Astrocyte (in vitro differentiated cells and primary cell): ENCODE measurements around the gene PPFIBP1. TPM values are rescaled to one million over a fixed set of nuclear protein-coding genes. Genes with fewer than 3 reads are reported as not detected.
A peak's percentile ranks its signal among the peaks of the same experiment; 100 is the strongest.
"Not testable (repeated sequence)": the region's sequence is repeated elsewhere in the genome, so short reads cannot be mapped to it uniquely, and the experiment has no call there.

ENCODE experiments used
- DNase-seq: peaks from one replicate; pipeline ENCODE4 v3.0.0-alpha.2; 2010; ENCODE audit warnings: low read depth
- FAIRE-seq: peaks from 2 replicates; lab custom pipeline; 2011; peaks lifted over from hg19 to GRCh38; lab: Jason Lieb, UNC
- H2AFZ ChIP-seq: 2 replicates; pipeline ENCODE4 v1.6.0; 2012; ENCODE audit warnings: low read depth, low read length, inconsistent platforms
- H3K27ac ChIP-seq: 2 replicates; pipeline ENCODE4 v1.5.1; 2011; ENCODE audit warnings: low read depth, low read length, inconsistent platforms
- H3K27me3 ChIP-seq: 2 replicates; pipeline ENCODE4 v1.6.0; 2011; ENCODE audit warnings: low read length, inconsistent platforms; ENCODE audit not compliant: insufficient read depth
- H3K36me3 ChIP-seq: 2 replicates; pipeline ENCODE4 v1.5.1; 2011; ENCODE audit warnings: low read length, inconsistent platforms; ENCODE audit not compliant: insufficient read depth
- H3K4me1 ChIP-seq: 2 replicates; pipeline ENCODE4 v1.5.1; 2011; ENCODE audit warnings: low read length, inconsistent platforms; ENCODE audit not compliant: insufficient read depth
- H3K4me2 ChIP-seq: 2 replicates; pipeline ENCODE4 v1.6.0; 2012; ENCODE audit warnings: low read length, inconsistent platforms
- H3K4me3 ChIP-seq: 2 replicates; pipeline ENCODE4 v1.5.1; 2011; ENCODE audit warnings: low read depth, mild to moderate bottlenecking, low read length, inconsistent platforms; ENCODE audit not compliant: insufficient read depth
- H3K79me2 ChIP-seq: 2 replicates; pipeline ENCODE4 v1.6.0; 2012; ENCODE audit warnings: mild to moderate bottlenecking, low read length, inconsistent platforms; ENCODE audit not compliant: insufficient read depth
- H3K9ac ChIP-seq: 2 replicates; pipeline ENCODE4 v1.6.0; 2012; ENCODE audit warnings: mild to moderate bottlenecking, low read length, inconsistent platforms
- H3K9me3 ChIP-seq: 2 replicates; pipeline ENCODE4 v1.5.1; 2012; ENCODE audit warnings: low read depth, mild to moderate bottlenecking, low read length, inconsistent platforms; ENCODE audit not compliant: insufficient read depth
- H4K20me1 ChIP-seq: 2 replicates; pipeline ENCODE4 v1.6.0; 2012; ENCODE audit warnings: low read length, inconsistent platforms; ENCODE audit not compliant: insufficient read depth
- H3K27ac Mint-ChIP-seq: one replicate; pipeline ENCODE4 v1.8.0; 2021; ENCODE audit warnings: mild to moderate bottlenecking, mixed read lengths; ENCODE audit not compliant: unreplicated experiment
- H3K27me3 Mint-ChIP-seq: one replicate; pipeline ENCODE4 v1.8.0; 2021; ENCODE audit warnings: low read depth, mixed read lengths; ENCODE audit not compliant: unreplicated experiment
- H3K36me3 Mint-ChIP-seq: one replicate; pipeline ENCODE4 v1.8.0; 2021; ENCODE audit warnings: low read depth, mixed read lengths; ENCODE audit not compliant: unreplicated experiment
- H3K4me1 Mint-ChIP-seq: one replicate; pipeline ENCODE4 v1.8.0; 2021; ENCODE audit warnings: low read depth, mixed read lengths; ENCODE audit not compliant: unreplicated experiment
- H3K4me3 Mint-ChIP-seq: one replicate; pipeline ENCODE4 v1.8.0; 2021; ENCODE audit warnings: mild to moderate bottlenecking, moderate library complexity, mixed read lengths; ENCODE audit not compliant: unreplicated experiment
- H3K9me3 Mint-ChIP-seq: one replicate; pipeline ENCODE4 v1.8.0; 2021; ENCODE audit warnings: mild to moderate bottlenecking, mixed read lengths; ENCODE audit not compliant: unreplicated experiment
- EZH2 ChIP-seq: IDR thresholded peaks from 2 replicates; pipeline ENCODE4 v1.6.1; 2012; ENCODE audit warnings: mild to moderate bottlenecking, low read length, inconsistent platforms; ENCODE audit not compliant: insufficient read depth
- total RNA-seq: library from RNA; stranded (reverse); gene quantifications from 2 replicates; pipeline ENCODE4 v1.2.1, GENCODE V29; 2021
- TF ChIP-seq, protein P1 (sequence below): IDR thresholded peaks from 2 replicates; pipeline ENCODE4 v1.5.1; 2011; ENCODE audit warnings: low read depth, mild to moderate bottlenecking, inconsistent platforms, low read length, moderate library complexity; ENCODE audit not compliant: insufficient read depth

Gene PPFIBP1
- total RNA-seq, 1 donor from 2014 or later, result 147 TPM

DNA sequence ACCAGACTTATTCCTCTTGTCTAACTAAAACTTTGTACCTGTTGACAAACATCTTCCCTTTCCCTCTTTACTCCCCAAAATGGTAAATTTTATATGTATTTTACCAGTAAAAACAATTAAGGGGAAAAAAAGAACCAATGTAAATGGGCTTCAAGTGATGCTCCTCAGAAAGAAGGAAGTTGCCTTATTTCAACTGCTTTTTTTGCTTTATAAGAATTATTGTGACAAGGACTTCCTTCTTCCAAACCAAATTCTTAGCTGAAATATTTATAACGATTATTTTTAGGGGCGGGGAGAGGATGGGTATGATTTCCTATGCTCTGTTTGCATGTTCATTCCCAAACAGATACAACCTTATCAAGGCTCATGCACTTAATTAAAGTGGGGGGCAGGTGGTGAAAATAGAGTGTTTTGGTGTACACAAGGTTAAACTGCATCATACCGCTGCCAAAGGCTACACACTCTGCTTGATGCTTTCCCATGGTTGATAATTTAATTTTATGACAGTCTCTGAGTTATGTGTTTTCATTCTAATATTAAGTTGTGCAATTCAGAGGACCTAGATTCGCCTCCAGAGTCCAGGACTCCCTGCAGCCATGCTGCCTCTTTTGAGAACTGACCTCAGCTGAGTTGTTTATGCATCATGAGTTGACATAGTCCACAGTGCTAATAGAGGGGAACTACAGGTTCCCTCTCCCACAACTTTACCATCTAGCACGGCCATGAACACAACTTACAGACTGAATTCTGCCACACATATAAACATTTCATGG lies 77.2 kb downstream of the PPFIBP1 start:
- not testable (repeated sequence) for H3K36me3 ChIP-seq, H3K4me1 Mint-ChIP-seq, H3K27me3 Mint-ChIP-seq, FAIRE-seq, H3K4me1 ChIP-seq, H3K9me3 Mint-ChIP-seq, H2AFZ ChIP-seq, H3K9me3 ChIP-seq, H3K4me2 ChIP-seq, H3K27ac ChIP-seq, H3K9ac ChIP-seq, H3K27me3 ChIP-seq, H3K4me3 Mint-ChIP-seq, DNase-seq, H3K4me3 ChIP-seq
- peaks cover 13% of the 10 kb centered on the region for H4K20me1 ChIP-seq
- peaks cover 24% of the 10 kb centered on the region for H3K36me3 Mint-ChIP-seq
- peak overlapping the region; percentile 12 for H3K27ac Mint-ChIP-seq
- peaks cover 88% of the 10 kb centered on the region for H3K79me2 ChIP-seq

DNA sequence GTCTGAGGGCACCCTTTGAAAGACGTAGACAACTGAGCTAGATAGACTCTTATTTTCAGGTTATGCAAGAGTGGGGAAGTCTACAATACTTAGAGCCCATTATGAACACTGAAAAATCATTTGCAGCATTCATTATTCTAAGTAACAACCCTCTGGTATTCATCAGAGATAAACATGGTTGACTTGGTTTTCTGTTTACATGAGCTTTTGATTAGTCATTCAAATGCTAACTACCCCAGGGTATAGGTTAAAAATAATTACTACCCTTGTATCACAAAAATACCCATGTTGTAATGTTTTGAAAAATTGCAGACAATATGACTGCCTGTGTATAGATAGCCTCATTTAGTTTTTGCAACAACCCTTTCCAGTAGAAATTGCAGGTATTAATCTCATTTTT lies 78.5 kb downstream of the PPFIBP1 start:
- H3K36me3 ChIP-seq, result no peaks in the 10 kb centered on the region
- no peaks in the 10 kb centered on the region for H3K9me3 ChIP-seq
- no peak overlapping the region for H2AFZ ChIP-seq
- no peaks in the 10 kb centered on the region for H3K4me1 ChIP-seq
- H4K20me1 ChIP-seq, result peaks cover 20% of the 10 kb centered on the region
- peaks cover 6% of the 10 kb centered on the region for H3K4me1 Mint-ChIP-seq
- FAIRE-seq (no peak), DNase-seq (no peak)
- H3K9me3 Mint-ChIP-seq, result peaks cover 7% of the 10 kb centered on the region
- no peaks in the 10 kb centered on the region for H3K27me3 ChIP-seq
- H3K9ac ChIP-seq, result no peak overlapping the region
- no peaks in the 10 kb centered on the region for H3K27me3 Mint-ChIP-seq
- no peak for TF ChIP-seq EZH2
- TF ChIP-seq, protein P1, sequence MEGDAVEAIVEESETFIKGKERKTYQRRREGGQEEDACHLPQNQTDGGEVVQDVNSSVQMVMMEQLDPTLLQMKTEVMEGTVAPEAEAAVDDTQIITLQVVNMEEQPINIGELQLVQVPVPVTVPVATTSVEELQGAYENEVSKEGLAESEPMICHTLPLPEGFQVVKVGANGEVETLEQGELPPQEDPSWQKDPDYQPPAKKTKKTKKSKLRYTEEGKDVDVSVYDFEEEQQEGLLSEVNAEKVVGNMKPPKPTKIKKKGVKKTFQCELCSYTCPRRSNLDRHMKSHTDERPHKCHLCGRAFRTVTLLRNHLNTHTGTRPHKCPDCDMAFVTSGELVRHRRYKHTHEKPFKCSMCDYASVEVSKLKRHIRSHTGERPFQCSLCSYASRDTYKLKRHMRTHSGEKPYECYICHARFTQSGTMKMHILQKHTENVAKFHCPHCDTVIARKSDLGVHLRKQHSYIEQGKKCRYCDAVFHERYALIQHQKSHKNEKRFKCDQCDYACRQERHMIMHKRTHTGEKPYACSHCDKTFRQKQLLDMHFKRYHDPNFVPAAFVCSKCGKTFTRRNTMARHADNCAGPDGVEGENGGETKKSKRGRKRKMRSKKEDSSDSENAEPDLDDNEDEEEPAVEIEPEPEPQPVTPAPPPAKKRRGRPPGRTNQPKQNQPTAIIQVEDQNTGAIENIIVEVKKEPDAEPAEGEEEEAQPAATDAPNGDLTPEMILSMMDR, result no peak
- no peak overlapping the region for H3K4me2 ChIP-seq
- H3K79me2 ChIP-seq, result peaks cover 91% of the 10 kb centered on the region
- peaks cover 24% of the 10 kb centered on the region for H3K36me3 Mint-ChIP-seq
- H3K27ac ChIP-seq, result no peak overlapping the region
- H3K27ac Mint-ChIP-seq, result no peak overlapping the region
- no peak overlapping the region for H3K4me3 Mint-ChIP-seq
- no peak overlapping the region for H3K4me3 ChIP-seq

DNA sequence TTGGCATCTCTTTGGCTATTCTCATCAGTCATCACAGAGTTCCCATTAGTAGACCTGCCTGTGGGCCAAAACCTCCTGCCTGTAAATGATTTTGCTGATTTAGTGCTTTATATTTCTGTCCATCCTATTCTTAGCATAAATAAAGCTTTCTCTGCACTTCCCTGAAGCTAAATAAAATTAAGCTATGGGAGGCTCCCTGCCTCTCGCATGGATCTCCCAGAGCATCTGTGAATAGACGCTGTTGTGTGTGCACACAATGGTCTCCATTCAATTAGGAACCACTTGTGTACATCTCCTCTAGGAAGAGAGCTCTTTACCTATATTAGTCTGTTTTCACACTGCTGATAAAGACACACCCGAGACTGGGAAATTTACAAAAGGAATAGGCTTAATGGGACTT lies 80.4 kb downstream of the PPFIBP1 start:
- no peak overlapping the region for H3K9ac ChIP-seq
- no peaks in the 10 kb centered on the region for H3K4me1 ChIP-seq
- no peak overlapping the region for H3K27ac Mint-ChIP-seq
- H3K4me3 Mint-ChIP-seq, result no peak overlapping the region
- no peaks in the 10 kb centered on the region for H3K36me3 ChIP-seq
- H3K27ac ChIP-seq, result no peak overlapping the region
- no peak for TF ChIP-seq EZH2
- TF ChIP-seq, protein P1, result no peak
- H3K79me2 ChIP-seq, result peaks cover 91% of the 10 kb centered on the region
- peaks cover 22% of the 10 kb centered on the region for H4K20me1 ChIP-seq
- FAIRE-seq, result no peak
- H2AFZ ChIP-seq, result no peak overlapping the region
- H3K27me3 Mint-ChIP-seq, result no peaks in the 10 kb centered on the region
- H3K9me3 Mint-ChIP-seq, result peaks cover 5% of the 10 kb centered on the region
- H3K4me3 ChIP-seq, result no peak overlapping the region
- no peak overlapping the region for H3K4me2 ChIP-seq
- H3K4me1 Mint-ChIP-seq, result peaks cover 9% of the 10 kb centered on the region
- no peak for DNase-seq
- H3K27me3 ChIP-seq, result no peaks in the 10 kb centered on the region
- no peaks in the 10 kb centered on the region for H3K9me3 ChIP-seq
- H3K36me3 Mint-ChIP-seq, result peaks cover 16% of the 10 kb centered on the region
